Adipocyte (in vitro differentiated cells): ENCODE results near the gene ACKR3.

Experiments used
- DNase-seq: peaks from one replicate; pipeline ENCODE4 v3.0.0-alpha.2; 2015; ENCODE audit warnings: low read depth
- H3K27me3 ChIP-seq: replicated peaks from 2 replicates; pipeline ENCODE4 v1.7.0; 2013; ENCODE audit warnings: mild to moderate bottlenecking, low read length, moderate library complexity; ENCODE audit not compliant: control insufficient read depth, insufficient read depth
- H3K36me3 ChIP-seq: 2 replicates; pipeline ENCODE4 v1.7.0; 2013; ENCODE audit warnings: low read length, mild to moderate bottlenecking, moderate library complexity; ENCODE audit not compliant: control insufficient read depth, insufficient read depth, severe bottlenecking
- H3K4me1 ChIP-seq: 2 replicates; pipeline ENCODE4 v1.7.0; 2013; ENCODE audit warnings: mild to moderate bottlenecking, low read length, moderate library complexity; ENCODE audit not compliant: control insufficient read depth, insufficient read depth
- H3K4me3 ChIP-seq: 2 replicates; pipeline ENCODE4 v1.7.0; 2013; ENCODE audit warnings: mild to moderate bottlenecking, low read length, moderate library complexity
- H3K9ac ChIP-seq: 2 replicates; pipeline ENCODE4 v1.7.0; 2013; ENCODE audit warnings: mild to moderate bottlenecking, low read length, moderate library complexity
- H3K9me3 ChIP-seq: 2 replicates; pipeline ENCODE4 v1.7.0; 2013; ENCODE audit warnings: mild to moderate bottlenecking, low read length, moderate library complexity; ENCODE audit not compliant: control insufficient read depth

The ACKR3 gene

DNA sequence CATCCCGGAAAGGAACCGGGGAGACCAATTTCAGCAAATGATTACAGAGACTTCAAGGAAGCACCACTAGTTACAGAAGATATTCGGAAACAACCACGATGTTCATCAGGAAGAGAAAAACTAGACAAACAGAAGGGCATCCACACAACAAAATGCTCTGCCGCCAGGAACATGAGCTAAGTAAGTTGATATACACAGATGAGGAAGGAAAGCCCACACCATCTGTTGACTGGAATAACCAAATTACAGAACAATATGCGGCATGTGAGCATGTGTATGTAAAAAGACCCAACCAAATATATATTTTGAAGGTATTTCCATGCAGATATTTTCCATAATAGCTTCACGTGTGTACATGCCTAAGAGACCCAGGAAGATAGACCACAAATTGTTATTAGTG lies 47.0 kb downstream of the ACKR3 start:
- H3K4me3 ChIP-seq = no peak overlapping the region
- no peaks in the 10 kb centered on the region for H3K9me3 ChIP-seq
- no peaks in the 10 kb centered on the region for H3K36me3 ChIP-seq
- peaks cover 57% of the 10 kb centered on the region for H3K27me3 ChIP-seq
- no peak for DNase-seq
- no peak overlapping the region for H3K9ac ChIP-seq
- H3K4me1 ChIP-seq = no peaks in the 10 kb centered on the region

- Histone ChIP-seq H3K4me3 (no peak overlapping the region), H3K9me3 (no peaks in the 10 kb centered on the region), H3K36me3 (no peaks in the 10 kb centered on the region), H3K4me1 (no peaks in the 10 kb centered on the region), H3K27me3 (peaks cover 63% of the 10 kb centered on the region), H3K9ac (no peak overlapping the region)
- DNase-seq = no peak
These were observed 47.7 kb downstream of the ACKR3 start for GRCh38 chr2:236617221-236617737.

GRCh38 chr2:236617796-236618195 lies 48.2 kb downstream of the ACKR3 start:
- Histone ChIP-seq H3K4me3 (no peak overlapping the region), H3K27me3 (peaks cover 61% of the 10 kb centered on the region)

GRCh38 chr2:236618370-236618769 lies 48.7 kb downstream of the ACKR3 start:
- H3K4me1 ChIP-seq = no peaks in the 10 kb centered on the region
- H3K9ac ChIP-seq = no peak overlapping the region
- H3K9me3 ChIP-seq = no peaks in the 10 kb centered on the region
- no peak for DNase-seq
- no peak overlapping the region for H3K4me3 ChIP-seq
- peaks cover 59% of the 10 kb centered on the region for H3K27me3 ChIP-seq
- no peaks in the 10 kb centered on the region for H3K36me3 ChIP-seq

More at GRCh38 chr2:236617796-236618195, 48.2 kb downstream of the ACKR3 start:
- Histone ChIP-seq H3K9ac (no peak overlapping the region), H3K9me3 (no peaks in the 10 kb centered on the region), H3K36me3 (no peaks in the 10 kb centered on the region), H3K4me1 (no peaks in the 10 kb centered on the region)
- no peak for DNase-seq

- no peaks in the 10 kb centered on the region for H3K9me3 ChIP-seq
- H3K4me3 ChIP-seq = no peak overlapping the region
- H3K9ac ChIP-seq = no peak overlapping the region
- peaks cover 58% of the 10 kb centered on the region for H3K27me3 ChIP-seq
- H3K36me3 ChIP-seq = no peaks in the 10 kb centered on the region
- no peak for DNase-seq
- H3K4me1 ChIP-seq = no peaks in the 10 kb centered on the region
These were observed 50.4 kb downstream of the ACKR3 start for GRCh38 chr2:236619910-236620612.

DNA sequence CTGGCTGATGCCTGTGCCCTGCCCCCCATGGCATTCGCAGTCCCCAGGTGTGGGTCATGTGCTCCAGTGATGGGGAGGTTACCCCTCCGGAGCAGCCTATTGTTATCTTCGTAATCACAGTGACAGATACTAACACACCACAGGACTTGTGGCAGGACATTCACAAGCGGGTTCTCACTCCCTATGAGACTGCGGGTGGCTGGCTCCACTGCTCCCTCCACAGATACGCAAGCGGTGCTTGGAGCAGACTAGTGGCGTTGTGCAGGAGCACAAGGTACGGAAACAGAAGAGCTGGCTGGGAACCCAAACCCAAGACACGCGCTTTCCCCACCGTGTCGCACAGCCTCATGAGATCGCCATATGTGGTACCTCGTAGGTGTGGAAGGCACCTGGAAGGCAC lies 52.2 kb downstream of the ACKR3 start:
- no peak for DNase-seq
- Histone ChIP-seq H3K9me3 (no peaks in the 10 kb centered on the region), H3K9ac (no peak overlapping the region), H3K4me3 (no peak overlapping the region), H3K36me3 (no peaks in the 10 kb centered on the region), H3K27me3 (peaks cover 51% of the 10 kb centered on the region), H3K4me1 (no peaks in the 10 kb centered on the region)

DNA sequence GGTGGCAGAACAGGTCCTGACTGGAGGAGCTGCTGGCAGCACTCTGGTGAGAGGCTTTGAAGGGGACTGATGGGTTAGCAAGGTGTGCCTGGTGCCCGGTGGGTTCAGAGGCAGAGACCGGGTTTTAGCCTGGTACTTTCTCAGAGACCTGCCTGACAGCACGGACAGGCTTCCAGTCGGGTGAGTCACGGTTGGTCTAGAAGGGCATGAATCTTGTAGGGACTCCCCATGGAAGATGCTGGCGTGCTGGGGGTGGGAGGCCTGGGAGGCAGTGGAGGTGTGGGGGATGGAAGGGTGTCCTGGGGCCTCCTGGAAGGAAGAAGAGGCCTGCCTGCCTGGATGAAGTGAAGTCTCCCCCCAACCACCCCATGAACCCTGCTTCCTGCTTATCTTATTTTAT lies 52.6 kb downstream of the ACKR3 start:
- H3K36me3 ChIP-seq = no peaks in the 10 kb centered on the region
- H3K4me1 ChIP-seq = no peaks in the 10 kb centered on the region
- H3K27me3 ChIP-seq = peaks cover 47% of the 10 kb centered on the region
- H3K9me3 ChIP-seq = no peaks in the 10 kb centered on the region
- DNase-seq = no peak
- H3K4me3 ChIP-seq = no peak overlapping the region
- no peak overlapping the region for H3K9ac ChIP-seq

- no peaks in the 10 kb centered on the region for H3K4me1 ChIP-seq
- no peak overlapping the region for H3K4me3 ChIP-seq
- H3K9ac ChIP-seq = no peak overlapping the region
- H3K27me3 ChIP-seq = peaks cover 43% of the 10 kb centered on the region
- no peak for DNase-seq
- no peaks in the 10 kb centered on the region for H3K36me3 ChIP-seq
- no peaks in the 10 kb centered on the region for H3K9me3 ChIP-seq
These were observed 53.0 kb downstream of the ACKR3 start for GRCh38 chr2:236622660-236623059.

DNA sequence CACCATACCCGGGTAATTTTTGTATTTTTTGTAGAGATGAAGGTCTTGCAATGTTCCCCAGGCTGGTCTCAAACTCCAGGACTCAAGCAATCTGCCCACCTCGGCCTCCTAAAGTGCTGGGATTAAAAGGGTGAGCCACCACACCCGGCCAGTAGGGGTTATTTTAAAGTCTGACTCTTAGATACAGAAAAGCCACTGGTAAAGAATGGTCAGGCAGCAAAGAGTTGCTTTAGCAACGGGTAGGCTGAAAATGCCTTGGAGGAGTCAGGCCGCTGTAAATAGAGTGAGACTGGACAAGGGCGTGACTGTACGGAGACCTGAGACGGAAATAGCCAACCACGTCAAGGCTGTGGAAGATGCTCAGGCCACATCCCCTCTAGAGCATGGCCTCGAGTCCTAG lies 54.2 kb downstream of the ACKR3 start:
- peaks cover 34% of the 10 kb centered on the region for H3K27me3 ChIP-seq
- no peaks in the 10 kb centered on the region for H3K4me1 ChIP-seq
- no peak overlapping the region for H3K4me3 ChIP-seq
- DNase-seq = no peak
- H3K9me3 ChIP-seq = no peaks in the 10 kb centered on the region
- no peak overlapping the region for H3K9ac ChIP-seq
- H3K36me3 ChIP-seq = no peaks in the 10 kb centered on the region

DNA sequence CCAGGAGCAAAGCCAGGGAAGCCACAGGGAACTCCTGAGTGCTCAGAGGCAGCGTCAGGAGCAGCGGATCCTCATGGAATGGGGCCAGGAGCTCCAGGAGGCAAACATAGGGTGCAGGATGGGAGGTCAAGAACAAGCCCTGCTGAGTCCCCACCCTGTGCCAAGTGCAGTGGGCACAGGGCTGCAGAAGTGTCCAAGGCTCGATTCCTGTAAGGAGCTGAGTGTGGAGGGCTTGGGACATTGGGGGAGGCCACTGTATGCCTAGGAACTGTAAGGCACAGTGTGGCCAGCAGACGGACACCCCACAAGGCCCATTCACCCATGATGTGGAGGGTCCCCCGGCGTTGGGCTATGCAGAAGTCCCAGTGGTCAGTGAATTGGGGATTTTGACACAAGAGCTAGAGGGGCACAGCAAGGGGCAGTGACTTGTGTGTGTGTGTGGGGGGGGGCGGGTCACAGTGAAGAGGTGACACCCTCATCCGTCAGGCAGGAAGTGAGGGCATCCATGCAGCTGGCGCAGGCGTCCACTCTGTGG lies 55.6 kb downstream of the ACKR3 start:
- Histone ChIP-seq H3K9ac (no peak overlapping the region), H3K36me3 (no peaks in the 10 kb centered on the region), H3K27me3 (peaks cover 28% of the 10 kb centered on the region), H3K4me3 (no peak overlapping the region), H3K9me3 (no peaks in the 10 kb centered on the region), H3K4me1 (no peaks in the 10 kb centered on the region)
- DNase-seq = no peak

- Histone ChIP-seq H3K36me3 (no peaks in the 10 kb centered on the region), H3K9ac (no peak overlapping the region), H3K4me1 (peaks cover 7% of the 10 kb centered on the region), H3K27me3 (peaks cover 19% of the 10 kb centered on the region), H3K9me3 (no peaks in the 10 kb centered on the region), H3K4me3 (no peak overlapping the region)
- no peak for DNase-seq
These were observed 56.9 kb downstream of the ACKR3 start for GRCh38 chr2:236626391-236627150.
